ENCODE results near the gene CHST8. TPM values are rescaled to one million over a fixed set of nuclear protein-coding genes. Genes with fewer than 3 reads are reported as not detected.
A peak's percentile ranks its signal among the peaks of the same experiment; 100 is the strongest.

Gene CHST8
- total and polyA plus RNA-seq, 4 donors = 0.05 to 0.07 TPM; not detected in 2

- no peak overlapping the region for H3K27ac ChIP-seq (ENCODE audit: low read depth in 1 of 2, low read length in 2 of 2)
- no peaks in the 10 kb centered on the region for H3K36me3 ChIP-seq (ENCODE audit: control insufficient read depth in 4 of 4, insufficient read depth in 3 of 4, low read depth in 1 of 4, low read length in 3 of 4)
- peaks cover 0 to 5% (median 1%) of the 10 kb centered on the region in 4 donors for H3K4me1 ChIP-seq (ENCODE audit: control insufficient read depth in 4 of 4, insufficient read depth in 4 of 4, low read length in 3 of 4)
- WGBS = 63% methylated on average over 3 of the region's 3 CpGs
- H3K27me3 ChIP-seq (ENCODE audit: control insufficient read depth in 4 of 4, insufficient read depth in 4 of 4, low read length in 3 of 4) = peaks cover 2 to 14% (median 5%) of the 10 kb centered on the region in 4 donors
- no peaks in the 10 kb centered on the region for H3K9me3 ChIP-seq (ENCODE audit: control insufficient read depth in 4 of 4, low read length in 3 of 4)
- no peak for DNase-seq (ENCODE audit: low spot score)
- H3K9ac ChIP-seq (ENCODE audit: low read depth in 1 of 2, low read length in 2 of 2) = no peak overlapping the region
- TF ChIP-seq JUND (IDR thresholded peaks at IDR 0.05) = no peak
- TF ChIP-seq GABPA (IDR thresholded peaks at IDR 0.05 in 1 of 2, conservative IDR thresholded peaks at IDR 0.05 in 1 of 2) = no peak
- TF ChIP-seq EGR1 (IDR thresholded peaks at IDR 0.05; ENCODE audit: low read depth in 2 of 2) = no peak
- no peak for TF ChIP-seq RXRA (IDR thresholded peaks at IDR 0.05)
- TF ChIP-seq RAD21 (IDR thresholded peaks at IDR 0.05) = no peak
- no peak for TF ChIP-seq TAF1 (conservative IDR thresholded peaks at IDR 0.05)
- H3K4me3 ChIP-seq (ENCODE audit: low read depth in 1 of 3, low read length in 3 of 3) = no peak overlapping the region
Measured at GRCh38 chr19:33681081-33681680, 59.4 kb downstream of the CHST8 start.

DNA sequence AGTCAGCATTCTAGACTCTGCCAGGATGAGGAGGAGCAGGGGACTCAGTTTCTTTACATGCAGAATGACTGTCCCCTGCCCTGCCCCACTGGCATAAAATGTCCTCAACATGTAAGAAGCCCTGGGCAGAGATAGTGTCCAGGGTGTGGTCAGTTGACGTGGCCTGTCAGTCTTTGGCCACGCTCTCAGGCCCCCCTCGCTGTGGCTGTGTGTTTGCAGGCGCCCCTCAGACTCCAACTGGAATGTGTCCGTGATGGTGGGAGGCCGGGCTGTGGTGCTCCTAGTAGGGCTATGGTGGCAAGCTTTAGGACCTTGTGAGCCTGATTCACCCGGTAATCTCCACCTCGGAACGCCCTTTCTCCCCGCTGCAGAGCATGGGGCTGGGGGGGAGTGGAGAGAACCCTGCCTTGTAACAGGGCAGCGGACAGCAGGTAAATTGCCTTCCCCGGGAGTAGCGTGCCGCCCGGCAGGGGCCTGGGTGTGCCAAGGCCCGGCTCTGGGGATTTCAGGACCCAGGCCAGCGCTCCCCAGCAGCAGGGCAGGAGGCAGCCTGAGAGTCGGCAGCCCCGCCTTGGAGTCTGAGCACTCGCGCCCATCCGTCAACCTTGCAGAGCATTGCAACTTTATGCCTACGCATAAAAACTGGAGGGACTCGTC is 62.3 kb downstream of the CHST8 start:
- H3K36me3 ChIP-seq (ENCODE audit: control insufficient read depth in 4 of 4, insufficient read depth in 3 of 4, low read depth in 1 of 4, low read length in 3 of 4) = no peaks in the 10 kb centered on the region
- no peak overlapping the region for H3K4me3 ChIP-seq (ENCODE audit: low read depth in 1 of 3, low read length in 3 of 3)
- peaks cover 0 to 5% (median 1%) of the 10 kb centered on the region in 4 donors for H3K4me1 ChIP-seq (ENCODE audit: control insufficient read depth in 4 of 4, insufficient read depth in 4 of 4, low read length in 3 of 4)
- no peak overlapping the region for H3K27ac ChIP-seq (ENCODE audit: low read depth in 1 of 2, low read length in 2 of 2)
- TF ChIP-seq FOXA2 (IDR thresholded peaks at IDR 0.05) (no peak), REST (IDR thresholded peaks at IDR 0.05) (peak; percentile 97)
- H3K27me3 ChIP-seq (ENCODE audit: control insufficient read depth in 4 of 4, insufficient read depth in 4 of 4, low read length in 3 of 4) = peaks cover 2 to 10% (median 5%) of the 10 kb centered on the region in 4 donors
- no peaks in the 10 kb centered on the region for H3K9me3 ChIP-seq (ENCODE audit: control insufficient read depth in 4 of 4, low read length in 3 of 4)
- no peak overlapping the region for H3K9ac ChIP-seq (ENCODE audit: low read depth in 1 of 2, low read length in 2 of 2)
- WGBS = 21% methylated on average over 24 of the region's 24 CpGs
- DNase-seq (ENCODE audit: low spot score) = peak; percentile 46

- Histone ChIP-seq H3K36me3 (ENCODE audit: control insufficient read depth in 4 of 4, insufficient read depth in 3 of 4, low read depth in 1 of 4, low read length in 3 of 4) (no peaks in the 10 kb centered on the region), H3K9me3 (ENCODE audit: control insufficient read depth in 4 of 4, low read length in 3 of 4) (no peaks in the 10 kb centered on the region), H3K27me3 (ENCODE audit: control insufficient read depth in 4 of 4, insufficient read depth in 4 of 4, low read length in 3 of 4) (peaks cover 2 to 7% (median 4%) of the 10 kb centered on the region in 4 donors), H3K4me1 (ENCODE audit: control insufficient read depth in 4 of 4, insufficient read depth in 4 of 4, low read length in 3 of 4) (peaks cover 0 to 5% (median 1%) of the 10 kb centered on the region in 4 donors), H3K9ac (ENCODE audit: low read depth in 1 of 2, low read length in 2 of 2) (no peak overlapping the region), H3K27ac (ENCODE audit: low read depth in 1 of 2, low read length in 2 of 2) (no peak overlapping the region), H3K4me3 (ENCODE audit: low read depth in 1 of 3, low read length in 3 of 3) (no peak overlapping the region)
- 28% methylated on average over 42 of the region's 42 CpGs for WGBS
- no peak for DNase-seq (ENCODE audit: low spot score)
- TF ChIP-seq JUND (IDR thresholded peaks at IDR 0.05) (no peak), RAD21 (IDR thresholded peaks at IDR 0.05) (no peak), RXRA (IDR thresholded peaks at IDR 0.05) (no peak), SP1 (IDR thresholded peaks at IDR 0.05) (no peak), CTCF (IDR thresholded peaks at IDR 0.05; ENCODE audit: low read depth, low read length, missing input control) (no peak)
- TF ChIP-seq, protein P1, sequence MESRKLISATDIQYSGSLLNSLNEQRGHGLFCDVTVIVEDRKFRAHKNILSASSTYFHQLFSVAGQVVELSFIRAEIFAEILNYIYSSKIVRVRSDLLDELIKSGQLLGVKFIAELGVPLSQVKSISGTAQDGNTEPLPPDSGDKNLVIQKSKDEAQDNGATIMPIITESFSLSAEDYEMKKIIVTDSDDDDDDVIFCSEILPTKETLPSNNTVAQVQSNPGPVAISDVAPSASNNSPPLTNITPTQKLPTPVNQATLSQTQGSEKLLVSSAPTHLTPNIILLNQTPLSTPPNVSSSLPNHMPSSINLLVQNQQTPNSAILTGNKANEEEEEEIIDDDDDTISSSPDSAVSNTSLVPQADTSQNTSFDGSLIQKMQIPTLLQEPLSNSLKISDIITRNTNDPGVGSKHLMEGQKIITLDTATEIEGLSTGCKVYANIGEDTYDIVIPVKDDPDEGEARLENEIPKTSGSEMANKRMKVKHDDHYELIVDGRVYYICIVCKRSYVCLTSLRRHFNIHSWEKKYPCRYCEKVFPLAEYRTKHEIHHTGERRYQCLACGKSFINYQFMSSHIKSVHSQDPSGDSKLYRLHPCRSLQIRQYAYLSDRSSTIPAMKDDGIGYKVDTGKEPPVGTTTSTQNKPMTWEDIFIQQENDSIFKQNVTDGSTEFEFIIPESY (IDR thresholded peaks at IDR 0.05) = no peak
- TF ChIP-seq, protein P2, sequence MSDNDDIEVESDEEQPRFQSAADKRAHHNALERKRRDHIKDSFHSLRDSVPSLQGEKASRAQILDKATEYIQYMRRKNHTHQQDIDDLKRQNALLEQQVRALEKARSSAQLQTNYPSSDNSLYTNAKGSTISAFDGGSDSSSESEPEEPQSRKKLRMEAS (IDR thresholded peaks at IDR 0.05) = no peak
Measured at GRCh38 chr19:33684538-33685232, 62.9 kb downstream of the CHST8 start.
